Measurements from ENCODE around the gene EXOC3L2.

EXOC3L2 gene

DNA sequence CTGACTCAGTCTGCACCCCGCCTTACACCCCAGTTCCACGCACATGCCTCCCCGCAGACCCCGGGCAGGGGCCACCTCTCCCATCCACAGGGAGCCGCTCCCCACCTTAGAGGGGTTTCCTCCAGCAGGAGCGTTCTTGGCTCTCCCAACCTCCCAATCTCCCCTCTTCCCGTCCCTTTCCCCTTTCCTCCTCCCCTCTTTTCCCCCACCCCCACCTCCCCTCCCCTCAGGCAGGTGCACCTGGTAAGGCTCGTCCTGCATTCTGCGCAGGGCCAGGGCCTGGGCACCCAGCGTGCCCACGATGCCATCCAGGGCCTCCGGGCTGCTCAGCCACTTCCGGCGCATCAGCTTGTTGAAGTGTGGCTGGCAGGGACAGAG, 27.3 kb downstream of the EXOC3L2 start:
- peaks cover 0 to 2% of the 10 kb centered on the region in 2 donors for H3K9me3 ChIP-seq (replicated peaks in 1 of 2; ENCODE audit: control insufficient read depth in 2 of 2, insufficient read depth in 1 of 2, low read depth in 1 of 2, low read length in 2 of 2)
- no peak for DNase-seq (ENCODE audit: low spot score)
- H3K4me3 ChIP-seq (ENCODE audit: low read length in 2 of 2), result no peak overlapping the region
- peaks cover 3 to 5% of the 10 kb centered on the region in 2 donors for H3K4me1 ChIP-seq (ENCODE audit: control insufficient read depth in 2 of 2, insufficient read depth in 1 of 2, low read depth in 1 of 2, low read length in 2 of 2)
- H2AFZ ChIP-seq (ENCODE audit: low read length), result peak overlapping the region; percentile 82
- H2AK5ac ChIP-seq (ENCODE audit: low read depth, low read length), result no peak overlapping the region
- no peak overlapping the region for H2BK5ac ChIP-seq (ENCODE audit: low read length)
- H3K27ac ChIP-seq (replicated peaks; ENCODE audit: low read length), result no peak overlapping the region
- H3K14ac ChIP-seq (ENCODE audit: low read length), result no peak overlapping the region
- H4K8ac ChIP-seq (ENCODE audit: low read depth, low read length), result no peak overlapping the region
- H2BK120ac ChIP-seq (ENCODE audit: low read depth, low read length), result no peak overlapping the region
- no peaks in the 10 kb centered on the region for H3K36me3 ChIP-seq (replicated peaks in 1 of 2; ENCODE audit: control insufficient read depth in 2 of 2, insufficient read depth in 2 of 2, low read length in 2 of 2)
- no CpG with 5 or more reads among the region's 14 CpGs for WGBS, 2 donors (ENCODE audit: extremely low coverage in 2 of 2, insufficient read length in 2 of 2, insufficient replicate concordance in 1 of 2)
- H3K23ac ChIP-seq (ENCODE audit: low read depth, low read length, poor library complexity), result no peak overlapping the region
- H3K4ac ChIP-seq (ENCODE audit: low read length), result no peak overlapping the region
- no peak overlapping the region for H4K91ac ChIP-seq (ENCODE audit: low read depth, low read length, poor library complexity)
- no peak overlapping the region for H2BK12ac ChIP-seq (ENCODE audit: low read length)
- H3K27me3 ChIP-seq (ENCODE audit: control insufficient read depth in 3 of 3, insufficient read depth in 3 of 3, low read depth in 1 of 3, low read length in 3 of 3), result peaks cover 21 to 55% (median 23%) of the 10 kb centered on the region in 3 experiments
- no peak overlapping the region for H3K4me2 ChIP-seq (ENCODE audit: insufficient read depth, low read length, poor library complexity, severe bottlenecking)
- H3K79me1 ChIP-seq (ENCODE audit: low read depth, low read length), result peaks cover under 1% of the 10 kb centered on the region
- H3K9ac ChIP-seq (ENCODE audit: low read depth, low read length, poor library complexity), result no peak overlapping the region
- H3K18ac ChIP-seq (ENCODE audit: low read length), result no peak overlapping the region
- no peak overlapping the region for H2BK15ac ChIP-seq (ENCODE audit: low read length)

DNA sequence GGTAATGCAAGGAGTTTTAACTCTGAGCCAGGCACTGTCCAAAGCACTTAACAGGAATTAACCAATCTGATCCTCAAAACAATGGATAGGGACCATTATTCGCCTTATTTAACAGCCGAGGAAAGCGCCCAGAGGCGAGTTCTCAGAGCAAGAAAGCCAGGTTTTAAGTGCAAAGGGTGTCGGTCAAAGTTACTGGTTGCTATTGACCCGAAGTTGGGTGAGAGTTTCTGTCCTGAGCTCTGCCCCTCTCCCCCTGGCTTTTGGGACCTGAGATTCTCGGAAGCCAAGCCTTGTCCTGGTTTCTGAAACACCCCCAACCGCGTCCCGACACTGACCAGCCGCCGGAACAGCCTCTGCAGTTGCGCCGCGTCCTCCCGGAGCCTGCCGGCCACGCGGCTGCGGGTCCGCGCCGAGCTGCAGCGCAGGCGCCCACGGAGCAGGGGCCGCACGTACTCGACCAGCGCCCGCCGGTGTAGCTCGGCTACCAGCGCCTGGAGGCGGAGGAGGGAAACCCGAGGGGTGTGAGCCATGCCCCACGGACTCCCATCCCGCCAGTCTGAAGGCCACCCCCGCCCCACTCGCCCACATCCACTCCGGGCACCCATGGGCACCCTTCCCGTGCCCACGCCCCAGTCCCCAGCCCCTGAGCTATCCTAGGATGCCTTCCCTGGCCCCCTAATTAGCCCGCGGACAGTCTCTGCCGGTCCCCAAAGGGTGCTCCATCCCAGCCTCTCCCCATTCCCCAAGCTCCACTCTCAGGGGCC, 27.8 kb downstream of the EXOC3L2 start:
- no peak for DNase-seq (ENCODE audit: low spot score)

DNA sequence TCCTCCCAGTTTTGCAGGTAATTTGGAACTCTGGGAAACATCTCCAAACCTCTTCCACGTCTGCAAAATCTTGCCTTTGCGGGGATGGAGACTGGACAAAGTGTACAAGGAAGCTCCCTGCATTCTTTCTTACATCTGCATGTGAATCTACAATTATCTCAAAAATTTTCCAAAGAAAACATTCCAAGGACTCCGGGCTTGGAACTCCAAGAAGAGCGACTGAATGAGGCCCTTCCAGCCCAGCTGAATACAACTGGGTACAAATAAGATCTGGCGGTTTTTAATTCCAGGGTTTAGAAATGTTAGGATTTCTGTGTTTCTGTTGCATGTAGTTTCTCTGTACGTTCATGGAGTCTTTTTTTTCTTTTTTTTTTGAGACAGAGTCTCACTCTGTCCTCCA, 28.5 kb downstream of the EXOC3L2 start:
- no peak overlapping the region for H3K4ac ChIP-seq (ENCODE audit: low read length)
- H2BK15ac ChIP-seq (ENCODE audit: low read length), result no peak overlapping the region
- no peak overlapping the region for H3K4me2 ChIP-seq (ENCODE audit: insufficient read depth, low read length, poor library complexity, severe bottlenecking)
- H2BK120ac ChIP-seq (ENCODE audit: low read depth, low read length), result no peak overlapping the region
- peaks cover 2% of the 10 kb centered on the region for H3K79me1 ChIP-seq (ENCODE audit: low read depth, low read length)
- no peaks in the 10 kb centered on the region for H3K36me3 ChIP-seq (replicated peaks in 1 of 2; ENCODE audit: control insufficient read depth in 2 of 2, insufficient read depth in 2 of 2, low read length in 2 of 2)
- DNase-seq (ENCODE audit: low spot score), result no peak
- no peak overlapping the region for H3K9ac ChIP-seq (ENCODE audit: low read depth, low read length, poor library complexity)
- no peak overlapping the region for H3K4me3 ChIP-seq (ENCODE audit: low read length in 2 of 2)
- H2AK5ac ChIP-seq (ENCODE audit: low read depth, low read length), result no peak overlapping the region
- no peak overlapping the region for H3K14ac ChIP-seq (ENCODE audit: low read length)
- no peak overlapping the region for H3K27ac ChIP-seq (replicated peaks; ENCODE audit: low read length)
- H3K27me3 ChIP-seq (ENCODE audit: control insufficient read depth in 3 of 3, insufficient read depth in 3 of 3, low read depth in 1 of 3, low read length in 3 of 3), result peaks cover 21 to 55% (median 23%) of the 10 kb centered on the region in 3 experiments
- H3K9me3 ChIP-seq (replicated peaks in 1 of 2; ENCODE audit: control insufficient read depth in 2 of 2, insufficient read depth in 1 of 2, low read depth in 1 of 2, low read length in 2 of 2), result peaks cover 0 to 2% of the 10 kb centered on the region in 2 donors
- no peak overlapping the region for H2AFZ ChIP-seq (ENCODE audit: low read length)
- no peak overlapping the region for H4K8ac ChIP-seq (ENCODE audit: low read depth, low read length)
- no peak overlapping the region for H4K91ac ChIP-seq (ENCODE audit: low read depth, low read length, poor library complexity)
- H3K23ac ChIP-seq (ENCODE audit: low read depth, low read length, poor library complexity), result no peak overlapping the region
- no CpG with 5 or more reads among the region's 6 CpGs for WGBS, 2 donors (ENCODE audit: extremely low coverage in 2 of 2, insufficient read length in 2 of 2, insufficient replicate concordance in 1 of 2)
- no peak overlapping the region for H2BK5ac ChIP-seq (ENCODE audit: low read length)
- H3K4me1 ChIP-seq (ENCODE audit: control insufficient read depth in 2 of 2, insufficient read depth in 1 of 2, low read depth in 1 of 2, low read length in 2 of 2), result peaks cover 3 to 9% of the 10 kb centered on the region in 2 donors
- H3K18ac ChIP-seq (ENCODE audit: low read length), result no peak overlapping the region
- no peak overlapping the region for H2BK12ac ChIP-seq (ENCODE audit: low read length)

More for the DNA sequence above, 27.8 kb downstream of the EXOC3L2 start:
- H2BK120ac ChIP-seq (ENCODE audit: low read depth, low read length), result no peak overlapping the region
- H3K79me1 ChIP-seq (ENCODE audit: low read depth, low read length), result peaks cover 2% of the 10 kb centered on the region
- H3K4me1 ChIP-seq (ENCODE audit: control insufficient read depth in 2 of 2, insufficient read depth in 1 of 2, low read depth in 1 of 2, low read length in 2 of 2), result peaks cover 3 to 5% of the 10 kb centered on the region in 2 donors
- H2BK15ac ChIP-seq (ENCODE audit: low read length), result no peak overlapping the region
- H3K18ac ChIP-seq (ENCODE audit: low read length), result peak overlapping the region; percentile 80
- peak overlapping the region; percentile 82 for H2AFZ ChIP-seq (ENCODE audit: low read length)
- H3K14ac ChIP-seq (ENCODE audit: low read length), result peak overlapping the region; percentile 94
- H3K27ac ChIP-seq (replicated peaks; ENCODE audit: low read length), result no peak overlapping the region
- H3K4me2 ChIP-seq (ENCODE audit: insufficient read depth, low read length, poor library complexity, severe bottlenecking), result peak overlapping the region; percentile 47
- WGBS, 2 donors (ENCODE audit: extremely low coverage in 2 of 2, insufficient read length in 2 of 2, insufficient replicate concordance in 1 of 2), result no CpG with 5 or more reads among the region's 46 CpGs
- H3K9ac ChIP-seq (ENCODE audit: low read depth, low read length, poor library complexity), result peak overlapping the region; percentile 13
- no peak overlapping the region for H2BK5ac ChIP-seq (ENCODE audit: low read length)
- peaks cover 21 to 55% (median 23%) of the 10 kb centered on the region in 3 experiments for H3K27me3 ChIP-seq (ENCODE audit: control insufficient read depth in 3 of 3, insufficient read depth in 3 of 3, low read depth in 1 of 3, low read length in 3 of 3)
- peak overlapping the region; percentile 45 for H4K8ac ChIP-seq (ENCODE audit: low read depth, low read length)
- H3K9me3 ChIP-seq (replicated peaks in 1 of 2; ENCODE audit: control insufficient read depth in 2 of 2, insufficient read depth in 1 of 2, low read depth in 1 of 2, low read length in 2 of 2), result peaks cover 0 to 2% of the 10 kb centered on the region in 2 donors
- no peak overlapping the region for H4K91ac ChIP-seq (ENCODE audit: low read depth, low read length, poor library complexity)
- H2BK12ac ChIP-seq (ENCODE audit: low read length), result no peak overlapping the region
- no peaks in the 10 kb centered on the region for H3K36me3 ChIP-seq (replicated peaks in 1 of 2; ENCODE audit: control insufficient read depth in 2 of 2, insufficient read depth in 2 of 2, low read length in 2 of 2)
- H3K4me3 ChIP-seq (ENCODE audit: low read length in 2 of 2), result no peak overlapping the region
- no peak overlapping the region for H3K4ac ChIP-seq (ENCODE audit: low read length)
- H3K23ac ChIP-seq (ENCODE audit: low read depth, low read length, poor library complexity), result peak overlapping the region; percentile 87
- no peak overlapping the region for H2AK5ac ChIP-seq (ENCODE audit: low read depth, low read length)

DNA sequence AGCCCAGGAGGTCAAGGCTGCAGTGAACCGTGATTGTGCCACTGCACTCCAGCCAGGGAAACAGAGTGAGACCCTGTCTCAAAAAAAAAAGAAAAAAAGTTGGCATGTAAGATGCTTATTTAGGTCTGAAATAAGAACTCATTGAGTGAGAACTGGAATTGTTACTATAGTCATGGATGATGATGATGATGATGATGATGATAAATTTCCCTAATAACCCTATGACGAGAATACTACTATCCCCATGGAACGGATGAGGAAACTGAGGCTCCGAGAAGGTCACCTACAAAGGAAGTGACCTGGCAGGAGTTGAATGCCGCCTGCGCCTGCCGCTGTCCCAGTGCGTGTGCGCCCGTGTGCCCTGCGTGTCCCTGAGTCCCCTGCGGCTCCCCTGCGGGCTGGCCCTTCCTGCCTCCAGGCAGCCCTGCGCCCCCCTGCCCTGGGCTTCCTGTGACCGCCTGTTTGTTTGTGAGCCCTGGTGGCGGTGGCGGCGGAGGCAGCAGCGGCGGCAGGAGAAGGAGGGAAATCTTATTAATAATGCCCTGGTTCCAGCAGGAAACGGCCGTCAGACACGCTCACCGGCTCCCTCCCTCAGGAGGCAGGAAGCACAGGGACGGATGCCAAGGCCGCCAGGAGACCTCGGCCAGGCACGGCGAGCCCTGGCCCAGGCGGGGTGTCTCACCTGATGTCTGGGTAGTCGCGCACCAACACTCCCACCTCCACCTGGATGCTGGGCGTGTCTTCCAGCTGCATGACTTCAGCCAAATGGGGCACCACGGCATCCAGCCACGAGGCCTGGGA, 29.6 kb downstream of the EXOC3L2 start:
- Histone ChIP-seq H3K4me2 (ENCODE audit: insufficient read depth, low read length, poor library complexity, severe bottlenecking) (peak overlapping the region; percentile 43), H3K27me3 (ENCODE audit: control insufficient read depth in 3 of 3, insufficient read depth in 3 of 3, low read depth in 1 of 3, low read length in 3 of 3) (peaks cover 21 to 56% (median 23%) of the 10 kb centered on the region in 3 experiments), H3K14ac (ENCODE audit: low read length) (peak overlapping the region; percentile 47), H3K4me1 (ENCODE audit: control insufficient read depth in 2 of 2, insufficient read depth in 1 of 2, low read depth in 1 of 2, low read length in 2 of 2) (peaks cover 3 to 16% of the 10 kb centered on the region in 2 donors), H2BK120ac (ENCODE audit: low read depth, low read length) (no peak overlapping the region), H2BK12ac (ENCODE audit: low read length) (peak overlapping the region; percentile 90), H4K91ac (ENCODE audit: low read depth, low read length, poor library complexity) (no peak overlapping the region), H3K79me1 (ENCODE audit: low read depth, low read length) (peaks cover 2% of the 10 kb centered on the region), H3K18ac (ENCODE audit: low read length) (peak overlapping the region; percentile 38), H3K9ac (ENCODE audit: low read depth, low read length, poor library complexity) (peak overlapping the region; percentile 70), H3K23ac (ENCODE audit: low read depth, low read length, poor library complexity) (peak overlapping the region; percentile 80), H3K4ac (ENCODE audit: low read length) (no peak overlapping the region), H3K4me3 (ENCODE audit: low read length in 2 of 2) (peak overlapping the region in 1 of 2 donors; percentile 56), H3K9me3 (replicated peaks in 1 of 2; ENCODE audit: control insufficient read depth in 2 of 2, insufficient read depth in 1 of 2, low read depth in 1 of 2, low read length in 2 of 2) (peaks cover 0 to 2% of the 10 kb centered on the region in 2 donors), H4K8ac (ENCODE audit: low read depth, low read length) (no peak overlapping the region), H2AFZ (ENCODE audit: low read length) (peak overlapping the region; percentile 74), H3K36me3 (replicated peaks in 1 of 2; ENCODE audit: control insufficient read depth in 2 of 2, insufficient read depth in 2 of 2, low read length in 2 of 2) (no peaks in the 10 kb centered on the region), H2BK5ac (ENCODE audit: low read length) (peak overlapping the region; percentile 53), H2AK5ac (ENCODE audit: low read depth, low read length) (peak overlapping the region; percentile 79), H2BK15ac (ENCODE audit: low read length) (peak overlapping the region; percentile 37), H3K27ac (replicated peaks; ENCODE audit: low read length) (no peak overlapping the region)
- no CpG with 5 or more reads among the region's 35 CpGs for WGBS, 2 donors (ENCODE audit: extremely low coverage in 2 of 2, insufficient read length in 2 of 2, insufficient replicate concordance in 1 of 2)
- no peak for DNase-seq (ENCODE audit: low spot score)
